ENCODE measurements around the gene RGS21.
A peak's percentile ranks its signal among the peaks of the same experiment; 100 is the strongest.
"Not testable (repeated sequence)": the region's sequence is repeated elsewhere in the genome, so short reads cannot be mapped to it uniquely, and the experiment has no call there.

The RGS21 gene

GRCh38 chr1:192303029-192303428 is 13.8 kb upstream of the RGS21 start:
- TF ChIP-seq CTCF (IDR thresholded peaks at IDR 0.05; ENCODE audit: low read depth, low read length, missing control alignments) = no peak
- H3K4me3 ChIP-seq (ENCODE audit: low read depth, low read length) = no peak overlapping the region
- DNase-seq (ENCODE audit: low read depth) = no peak

DNA sequence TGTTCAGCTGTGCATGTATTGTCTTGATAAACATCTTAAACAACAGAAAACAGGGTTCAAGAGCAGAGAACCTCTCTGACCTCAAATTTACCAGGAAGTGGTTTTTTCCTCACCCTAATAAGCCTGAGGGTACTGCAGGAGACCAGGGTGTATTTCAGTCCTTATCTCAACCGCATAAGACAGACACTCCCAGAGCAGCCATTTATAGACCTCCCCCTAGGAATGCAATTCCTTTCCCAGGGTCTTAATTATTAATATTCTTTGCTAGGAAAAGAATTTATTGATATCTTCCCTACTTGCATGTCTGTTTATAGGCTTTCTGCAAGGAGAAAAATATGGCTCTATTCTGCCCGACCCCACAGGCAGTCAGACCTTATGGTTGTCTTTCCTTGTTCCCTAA is 8.5 kb upstream of the RGS21 start:
- not testable (repeated sequence) for H3K4me3 ChIP-seq (ENCODE audit: low read depth, low read length); DNase-seq (ENCODE audit: low read depth)

- H3K4me3 ChIP-seq (ENCODE audit: low read depth, low read length) = no peak overlapping the region
- peak; percentile 17 for TF ChIP-seq CTCF (IDR thresholded peaks at IDR 0.05; ENCODE audit: low read depth, low read length, missing control alignments)
- DNase-seq (ENCODE audit: low read depth) = no peak
Observed at GRCh38 chr1:192311281-192311680, 5.5 kb upstream of the RGS21 start.

DNA sequence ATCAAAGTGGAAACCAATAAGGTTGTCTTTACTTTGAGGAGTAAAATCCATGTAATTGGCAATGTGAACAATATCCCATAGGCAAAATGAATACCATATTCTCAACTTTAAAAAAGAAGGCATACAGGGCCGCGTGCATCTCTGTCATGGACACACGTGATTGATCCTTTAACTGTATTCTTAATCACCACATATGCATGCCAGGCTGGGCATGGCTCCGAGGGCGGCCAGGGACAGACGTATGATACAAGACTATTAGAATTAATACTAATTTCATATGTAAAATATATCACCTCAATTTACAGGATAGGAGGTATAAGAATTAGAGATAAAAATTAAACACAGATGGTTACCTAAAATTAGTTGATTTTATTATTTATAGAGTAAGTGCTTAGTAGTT is 11.2 kb downstream of the RGS21 start:
- no peak for DNase-seq (ENCODE audit: low read depth)
- no peak overlapping the region for H3K4me3 ChIP-seq (ENCODE audit: low read depth, low read length)
- no peak for TF ChIP-seq CTCF (IDR thresholded peaks at IDR 0.05; ENCODE audit: low read depth, low read length, missing control alignments)

DNA sequence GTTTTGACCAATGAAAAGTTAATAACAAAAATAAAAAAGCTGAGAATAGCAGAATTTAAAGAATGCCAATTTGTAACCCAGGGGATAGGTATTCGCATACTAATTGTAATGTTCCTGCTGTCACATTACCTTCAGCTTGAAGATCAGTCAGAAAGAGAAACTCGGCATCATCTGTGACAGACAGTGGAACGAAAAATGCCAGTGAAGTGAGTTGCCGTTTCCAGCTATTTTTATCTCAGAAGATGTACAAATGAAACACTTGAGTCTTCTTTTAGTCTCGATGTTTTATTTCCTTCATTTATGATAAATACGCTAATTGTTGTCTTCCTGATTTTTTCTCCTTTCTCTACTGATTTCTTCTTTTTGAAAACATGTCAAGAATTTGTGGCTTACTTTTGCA is 26.1 kb downstream of the RGS21 start:
- no peak for DNase-seq (ENCODE audit: low read depth)
- H3K4me3 ChIP-seq (ENCODE audit: low read depth, low read length) = no peak overlapping the region
- TF ChIP-seq CTCF (IDR thresholded peaks at IDR 0.05; ENCODE audit: low read depth, low read length, missing control alignments) = no peak

GRCh38 chr1:192343344-192343743 is 26.6 kb downstream of the RGS21 start:
- TF ChIP-seq CTCF (IDR thresholded peaks at IDR 0.05; ENCODE audit: low read depth, low read length, missing control alignments) = no peak
- no peak for DNase-seq (ENCODE audit: low read depth)
- no peak overlapping the region for H3K4me3 ChIP-seq (ENCODE audit: low read depth, low read length)

DNA sequence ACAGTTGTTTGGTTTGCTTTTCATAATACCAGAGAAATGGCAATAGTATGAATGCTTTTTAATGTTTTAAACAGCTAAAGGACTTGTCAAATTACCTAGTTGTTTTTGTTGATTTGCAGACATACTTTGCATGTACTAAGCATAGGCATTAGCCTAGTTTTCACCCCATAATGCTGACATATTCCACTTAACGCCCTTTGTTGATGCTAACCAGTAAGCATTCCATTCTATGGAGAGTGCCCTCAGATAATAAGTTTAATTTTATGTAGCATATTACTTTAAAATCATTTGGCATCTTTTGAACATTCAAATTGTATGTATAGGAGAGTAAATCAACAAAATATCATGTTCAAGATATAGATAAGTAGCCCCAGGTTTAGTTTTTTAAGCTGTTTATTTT is 32.5 kb downstream of the RGS21 start:
- H3K4me3 ChIP-seq (ENCODE audit: low read depth, low read length) = no peak overlapping the region
- TF ChIP-seq CTCF (IDR thresholded peaks at IDR 0.05; ENCODE audit: low read depth, low read length, missing control alignments) = no peak
- no peak for DNase-seq (ENCODE audit: low read depth)

DNA sequence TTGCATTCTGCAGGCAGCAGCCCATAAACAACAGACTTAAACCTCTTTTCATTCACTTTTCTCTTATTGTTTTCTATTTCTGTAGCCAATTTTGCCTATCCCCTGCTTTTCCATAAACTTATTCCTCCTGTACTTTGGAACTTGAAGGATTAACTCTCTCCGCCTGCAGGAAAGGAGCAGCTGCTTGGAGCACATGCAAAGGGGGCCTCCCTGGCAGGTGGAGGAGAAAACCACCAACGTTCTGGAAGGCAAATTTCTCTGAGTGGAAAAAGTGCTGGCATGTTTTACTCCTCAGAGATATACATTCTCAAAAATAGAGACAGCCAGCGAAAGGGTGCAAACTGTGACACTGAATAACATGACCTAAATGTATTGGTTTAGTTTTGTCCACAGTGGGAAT is 33.6 kb downstream of the RGS21 start:
- TF ChIP-seq CTCF (IDR thresholded peaks at IDR 0.05; ENCODE audit: low read depth, low read length, missing control alignments) = no peak
- DNase-seq (ENCODE audit: low read depth) = no peak
- no peak overlapping the region for H3K4me3 ChIP-seq (ENCODE audit: low read depth, low read length)

Data from GM12864 (cell line).